Measurements from ENCODE around the gene DENND4B.

Gene DENND4B

DNA sequence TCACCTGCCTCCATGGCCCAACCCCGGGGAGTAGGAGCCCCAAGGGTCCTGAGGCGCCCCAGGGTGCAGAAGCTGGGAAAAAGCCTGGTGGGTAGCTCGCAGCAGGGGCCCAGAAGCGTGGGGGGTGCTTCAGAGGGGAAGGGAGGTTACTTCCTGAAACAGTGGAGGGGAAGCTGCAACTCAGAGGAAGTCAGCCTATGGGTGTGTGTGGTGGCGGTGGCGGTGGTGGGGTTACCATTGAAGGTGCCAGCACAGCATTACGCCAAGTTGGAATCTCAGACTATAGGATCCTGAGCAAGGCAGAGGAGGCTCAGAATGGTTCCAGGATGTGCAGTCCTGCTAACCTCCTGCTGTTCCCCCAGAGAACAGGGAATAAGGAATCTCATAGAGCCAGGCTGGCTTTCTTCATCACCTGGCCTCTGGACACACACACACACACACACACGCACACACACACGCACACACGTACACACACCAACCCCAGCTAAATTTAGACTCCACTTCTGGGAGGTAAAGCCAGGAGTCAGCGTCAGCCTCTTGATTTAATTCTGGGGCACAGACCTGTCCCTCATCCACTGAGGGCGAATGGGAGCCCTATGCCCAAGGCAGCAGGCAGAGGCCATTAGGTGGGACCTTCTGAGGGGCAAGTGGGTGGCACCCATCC is 1.3 kb downstream of the DENND4B start:
- peak; percentile 84 for DNase-seq

DNA sequence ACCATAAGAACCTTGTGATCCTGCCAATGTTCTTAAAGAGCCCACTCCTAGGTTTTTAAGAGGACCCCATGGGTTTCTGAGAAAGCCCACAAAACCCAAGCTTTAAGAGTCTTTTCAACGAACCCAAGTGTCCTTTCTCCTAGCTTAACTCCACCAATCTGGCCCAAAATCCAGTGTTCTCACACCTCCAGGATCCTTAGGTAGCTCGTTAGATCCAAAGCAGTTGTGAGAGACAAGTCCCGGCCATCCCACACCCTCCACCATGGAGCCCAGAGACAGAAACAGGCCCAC is 1.7 kb downstream of the DENND4B start:
- no peak for DNase-seq

DNA sequence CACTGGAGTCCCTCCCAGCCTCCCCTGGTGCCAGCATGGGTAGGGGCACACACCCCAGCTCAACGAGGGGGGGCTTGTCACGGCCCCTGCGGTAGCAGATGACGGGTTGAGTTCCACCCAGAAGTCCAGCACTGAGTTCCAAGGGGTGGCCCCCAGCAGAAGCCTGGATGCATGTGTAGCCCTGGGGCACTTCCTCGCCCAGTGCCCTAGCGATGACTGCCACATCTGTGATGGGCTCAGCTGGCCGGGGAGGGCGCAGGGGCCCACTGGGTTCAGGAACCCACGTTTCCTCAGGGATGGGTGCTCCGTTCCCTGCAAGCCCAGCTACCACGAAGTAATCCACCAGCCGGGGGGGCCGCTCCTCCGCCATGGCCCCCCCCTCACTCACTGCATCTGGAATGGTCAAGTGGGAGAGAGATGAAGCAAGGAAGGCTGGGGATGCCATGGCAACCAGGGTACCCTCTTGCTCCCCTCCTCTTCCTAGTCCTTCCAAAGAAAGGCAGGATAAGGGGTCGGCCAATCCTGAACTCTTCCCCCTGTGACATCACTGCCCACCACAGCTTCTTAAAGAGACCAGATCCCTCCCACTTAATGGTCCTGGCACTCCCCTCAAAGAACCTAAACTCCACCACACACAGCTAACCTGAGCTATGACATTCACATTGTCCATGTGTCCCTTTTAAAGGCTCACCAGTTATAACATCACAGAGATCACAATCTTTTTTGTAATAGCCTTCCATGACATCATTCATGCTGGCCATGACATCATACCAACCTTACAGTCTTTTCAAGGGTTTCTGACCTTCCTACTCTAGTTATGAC is 2.3 kb downstream of the DENND4B start:
- no peak for DNase-seq

DNA sequence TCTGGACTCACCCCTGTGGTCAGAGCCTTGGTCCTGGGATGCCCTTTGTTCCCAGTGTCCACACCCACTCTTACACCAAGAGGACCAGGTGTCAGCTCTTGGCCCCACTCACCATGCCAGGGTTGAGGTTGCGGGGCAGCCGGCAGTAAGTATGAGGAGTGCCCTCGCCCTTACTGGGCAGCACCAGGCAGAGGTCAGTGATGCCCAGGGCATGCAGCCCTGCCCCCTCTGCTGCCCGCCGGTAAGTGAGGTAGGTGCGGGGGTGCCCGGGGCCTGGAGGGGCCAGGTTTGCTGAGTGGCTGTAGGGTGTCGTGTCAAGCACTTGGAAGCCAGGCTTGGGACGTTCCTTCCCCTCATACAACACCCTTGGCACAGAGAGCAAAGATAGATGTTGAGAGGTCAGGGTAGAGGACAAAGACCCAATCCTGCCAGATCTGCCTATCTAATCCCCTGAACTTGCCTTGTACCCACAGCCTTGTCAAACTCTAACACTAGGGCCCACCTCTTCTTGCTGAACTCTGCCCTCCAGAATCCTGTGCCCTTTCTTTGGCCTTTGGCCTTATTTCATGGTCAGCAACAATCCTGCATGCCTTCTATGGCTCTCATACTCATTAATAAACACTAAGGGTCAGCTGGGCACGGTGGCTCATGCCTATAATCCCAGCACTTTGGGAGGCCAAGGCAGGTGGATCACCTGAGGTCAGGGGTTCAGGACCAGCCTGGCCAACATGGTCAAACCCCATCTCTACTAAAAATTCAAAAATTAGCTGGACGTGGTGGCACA is 3.6 kb downstream of the DENND4B start:
- DNase-seq = no peak

DNA sequence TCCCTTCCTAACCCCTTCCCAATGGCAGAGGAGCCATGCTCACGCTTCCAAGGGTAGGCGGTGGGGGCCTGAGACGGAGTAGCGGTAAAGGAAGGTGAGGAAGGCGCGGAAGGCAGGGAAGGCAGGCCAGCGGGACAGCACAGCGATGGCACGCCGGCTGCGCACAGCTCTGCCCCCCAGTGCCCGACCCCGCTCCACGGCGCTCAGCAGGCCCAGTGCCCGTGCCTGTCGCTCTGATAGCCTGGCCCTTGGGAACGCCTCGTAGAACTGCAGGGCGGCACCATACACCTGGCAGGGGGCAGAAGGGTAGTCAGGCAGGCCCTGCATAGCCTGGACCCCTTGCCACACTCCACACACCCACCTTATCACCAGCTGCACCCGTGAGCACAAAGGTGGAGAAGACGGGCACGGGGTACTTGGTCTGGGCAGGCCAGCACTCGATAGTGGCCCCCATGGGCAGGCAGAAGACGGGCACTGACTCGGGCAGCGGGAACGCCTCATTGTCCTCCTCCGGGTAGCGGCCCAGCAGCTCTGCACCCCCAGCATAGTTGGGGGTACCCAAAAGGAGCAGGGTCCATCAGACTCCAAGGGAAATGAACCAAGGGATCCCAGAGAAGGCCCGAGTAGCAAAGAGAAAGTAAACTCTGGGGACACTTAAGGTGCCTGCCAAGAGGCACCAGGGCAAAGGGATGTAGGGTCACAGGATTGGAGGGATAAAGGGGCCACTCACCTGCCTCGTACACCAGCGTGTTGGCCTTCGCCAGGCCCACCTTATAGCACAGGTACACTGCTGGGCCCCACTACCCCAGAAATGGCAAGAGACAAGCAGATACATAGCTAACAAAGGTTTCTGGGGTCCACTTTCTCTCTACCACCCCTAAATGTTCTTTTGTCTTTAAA is 4.4 kb downstream of the DENND4B start:
- no peak for DNase-seq

DNA sequence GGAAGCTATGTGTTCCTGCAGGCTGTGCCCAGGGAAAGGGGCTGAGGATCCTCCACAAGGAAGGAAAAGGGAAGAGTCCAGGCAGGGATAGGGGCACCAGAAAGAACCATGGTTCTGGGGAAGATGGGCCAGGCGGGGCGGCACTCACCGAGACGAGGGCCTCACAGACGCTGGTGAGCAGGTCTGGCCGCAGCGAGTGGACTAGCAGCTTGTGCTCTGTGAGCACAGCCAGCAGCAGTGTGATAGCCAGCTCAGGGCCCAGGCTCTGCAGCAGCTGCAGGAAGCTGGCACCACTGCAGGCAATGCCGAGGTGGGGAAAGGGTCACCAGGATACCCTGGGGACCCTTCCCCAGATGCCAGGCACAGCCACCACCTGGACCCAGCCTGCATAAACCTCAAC is 5.8 kb downstream of the DENND4B start:
- no peak for DNase-seq

DNA sequence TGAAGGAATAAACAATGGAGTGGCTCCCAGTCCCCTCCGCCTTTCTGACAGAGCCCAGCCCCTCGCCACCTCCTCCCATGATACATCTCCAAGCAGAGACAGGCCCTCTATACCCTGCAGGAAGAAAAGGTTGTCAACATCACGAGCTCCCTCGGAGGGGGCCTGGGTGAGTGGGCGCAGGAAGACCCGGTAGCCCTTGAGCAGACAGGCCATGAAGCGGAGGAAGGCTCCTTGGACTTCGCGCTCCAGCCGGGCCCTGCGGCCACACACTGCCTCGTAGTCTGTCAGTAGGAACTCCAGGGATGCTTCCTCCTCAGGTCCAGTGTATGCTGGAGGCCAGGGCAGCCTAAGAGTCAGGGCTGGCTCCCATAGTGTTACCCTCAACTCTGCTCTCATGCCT is 7.0 kb downstream of the DENND4B start:
- no peak for DNase-seq

DNA sequence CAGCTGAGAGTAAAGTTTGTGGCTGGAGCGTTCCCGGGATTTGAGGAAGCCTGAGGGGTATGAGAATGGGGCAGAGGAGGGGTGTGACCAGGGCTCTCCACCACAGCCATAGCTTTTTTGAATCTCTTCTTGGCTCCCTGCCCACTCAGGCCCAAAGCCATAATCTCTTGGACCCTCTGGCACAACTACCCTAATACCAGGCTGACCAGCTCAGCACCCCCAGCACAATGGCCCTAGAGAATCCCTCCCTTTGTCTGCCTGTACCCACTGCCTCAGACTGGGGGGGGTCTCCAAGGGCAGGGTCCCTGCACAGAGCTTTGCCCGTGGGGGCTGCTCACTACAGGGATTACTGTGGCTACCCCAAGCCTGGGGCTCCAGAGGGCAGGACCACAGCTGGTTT is 7.5 kb downstream of the DENND4B start:
- DNase-seq = no peak

DNA sequence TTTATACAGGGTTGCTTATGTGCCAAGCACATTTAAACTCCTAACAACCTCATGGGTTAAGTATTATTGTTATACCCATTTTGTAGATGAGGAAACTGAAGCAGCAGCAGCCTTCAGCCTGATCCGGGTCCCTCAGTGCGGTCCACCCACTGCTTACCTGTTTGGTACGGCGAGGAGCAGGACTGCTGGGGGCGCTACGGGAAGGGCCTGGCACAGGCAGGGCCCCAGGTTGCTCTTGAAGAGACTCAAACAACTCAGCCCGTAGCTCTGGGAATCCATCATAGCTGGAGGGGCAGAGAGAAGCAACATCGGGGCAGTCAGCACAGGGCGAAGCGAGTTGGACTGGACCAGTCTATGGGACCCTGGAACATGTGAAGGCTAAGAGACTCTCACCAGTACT is 9.2 kb downstream of the DENND4B start:
- no peak for DNase-seq

DNA sequence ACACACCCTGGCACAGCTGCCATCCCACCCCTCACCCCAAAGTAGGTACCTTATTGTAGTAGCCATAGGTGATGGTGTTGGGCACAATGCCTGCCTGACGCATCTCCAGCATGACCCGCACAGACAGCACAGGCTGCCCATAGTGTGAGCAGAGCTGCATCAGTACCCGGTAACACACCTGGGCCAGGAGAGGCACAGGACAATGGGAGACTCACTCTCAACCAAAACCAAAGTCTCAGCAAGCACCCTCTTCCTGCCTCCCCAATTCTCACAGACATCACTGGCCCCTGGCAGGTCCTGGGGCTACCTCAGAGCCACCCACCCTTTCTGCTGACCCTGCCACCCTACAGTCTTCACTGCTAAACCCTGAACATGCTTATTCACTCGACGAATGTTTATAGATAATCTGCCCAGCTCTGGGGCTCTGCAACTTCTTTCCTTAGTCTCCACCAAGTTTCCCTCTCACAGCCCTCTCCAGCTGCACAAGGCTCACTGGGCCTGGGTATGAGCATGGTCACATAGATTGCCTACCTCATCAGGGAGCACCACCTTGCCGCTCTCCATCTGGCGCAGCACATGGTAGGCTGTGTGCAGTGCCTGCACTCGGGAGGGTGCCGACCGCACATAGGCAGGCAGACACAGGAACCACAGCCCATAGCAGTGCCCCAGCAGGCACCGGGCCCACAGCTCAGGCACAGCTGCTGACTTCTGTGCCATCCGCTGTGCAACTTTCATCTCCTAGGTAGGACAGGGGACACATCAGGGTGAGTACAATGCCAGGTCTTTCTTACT is 10.3 kb downstream of the DENND4B start:
- no peak for DNase-seq

DNA sequence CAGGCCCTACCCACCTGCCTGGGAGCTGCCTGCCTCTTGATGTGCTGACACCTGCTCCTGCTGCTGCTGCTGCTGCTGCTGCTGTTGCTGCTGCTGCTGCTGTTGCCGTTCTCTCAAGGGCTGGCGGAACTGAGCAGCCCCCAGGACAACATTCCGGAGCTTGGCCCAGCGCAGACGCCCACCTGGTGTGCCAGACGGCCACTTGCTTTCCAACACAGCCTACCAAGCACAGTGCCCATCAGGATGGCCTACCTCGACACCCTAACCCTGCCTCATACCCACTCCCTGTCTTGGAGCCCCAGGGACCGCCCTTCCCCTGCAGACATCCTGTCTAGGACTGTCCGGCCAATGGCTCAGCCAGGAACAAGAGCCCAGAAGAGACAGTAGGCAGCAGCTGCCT is 11.8 kb downstream of the DENND4B start:
- no peak for DNase-seq

DNA sequence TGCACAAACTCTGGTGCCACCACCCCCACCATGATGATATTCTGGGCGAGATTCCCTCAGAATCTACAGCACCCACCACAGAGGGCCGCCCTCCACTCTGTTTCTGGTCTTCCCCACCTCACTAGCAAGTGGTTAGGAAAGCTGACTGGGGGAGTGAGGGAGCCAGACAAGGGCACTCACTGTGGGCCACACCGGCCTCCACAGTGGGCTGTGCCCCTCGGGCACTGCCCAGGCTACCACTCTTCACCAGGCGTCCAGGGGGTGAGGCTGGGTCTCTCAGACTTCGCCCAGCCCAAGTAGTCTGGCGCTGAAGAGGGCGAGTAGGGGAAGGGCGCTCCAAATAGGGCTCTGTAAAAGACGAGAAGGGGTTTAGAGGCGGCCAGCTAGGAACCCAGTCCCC is 12.6 kb downstream of the DENND4B start:
- no peak for DNase-seq

DNA sequence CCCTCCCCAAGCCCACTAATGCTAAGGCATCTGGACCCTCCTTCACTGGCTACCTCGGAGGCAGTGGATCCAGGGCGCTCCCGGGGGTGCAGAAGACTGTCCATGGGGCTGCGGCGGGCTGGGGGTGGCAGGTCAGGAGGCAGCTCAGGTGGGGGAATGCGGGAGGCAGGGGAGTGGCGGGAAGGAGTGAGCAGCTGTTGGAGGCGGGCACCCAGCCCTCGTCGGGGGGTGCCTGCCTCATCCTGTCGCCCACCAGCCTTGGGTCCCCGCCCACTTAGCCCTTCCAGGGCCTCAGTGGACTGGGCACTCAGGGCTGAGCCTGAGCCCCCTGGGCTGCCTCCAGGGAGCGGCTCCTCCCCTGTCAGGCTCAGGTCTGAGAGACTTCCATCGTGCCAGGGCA is 13.1 kb downstream of the DENND4B start:
- no peak for DNase-seq

DNA sequence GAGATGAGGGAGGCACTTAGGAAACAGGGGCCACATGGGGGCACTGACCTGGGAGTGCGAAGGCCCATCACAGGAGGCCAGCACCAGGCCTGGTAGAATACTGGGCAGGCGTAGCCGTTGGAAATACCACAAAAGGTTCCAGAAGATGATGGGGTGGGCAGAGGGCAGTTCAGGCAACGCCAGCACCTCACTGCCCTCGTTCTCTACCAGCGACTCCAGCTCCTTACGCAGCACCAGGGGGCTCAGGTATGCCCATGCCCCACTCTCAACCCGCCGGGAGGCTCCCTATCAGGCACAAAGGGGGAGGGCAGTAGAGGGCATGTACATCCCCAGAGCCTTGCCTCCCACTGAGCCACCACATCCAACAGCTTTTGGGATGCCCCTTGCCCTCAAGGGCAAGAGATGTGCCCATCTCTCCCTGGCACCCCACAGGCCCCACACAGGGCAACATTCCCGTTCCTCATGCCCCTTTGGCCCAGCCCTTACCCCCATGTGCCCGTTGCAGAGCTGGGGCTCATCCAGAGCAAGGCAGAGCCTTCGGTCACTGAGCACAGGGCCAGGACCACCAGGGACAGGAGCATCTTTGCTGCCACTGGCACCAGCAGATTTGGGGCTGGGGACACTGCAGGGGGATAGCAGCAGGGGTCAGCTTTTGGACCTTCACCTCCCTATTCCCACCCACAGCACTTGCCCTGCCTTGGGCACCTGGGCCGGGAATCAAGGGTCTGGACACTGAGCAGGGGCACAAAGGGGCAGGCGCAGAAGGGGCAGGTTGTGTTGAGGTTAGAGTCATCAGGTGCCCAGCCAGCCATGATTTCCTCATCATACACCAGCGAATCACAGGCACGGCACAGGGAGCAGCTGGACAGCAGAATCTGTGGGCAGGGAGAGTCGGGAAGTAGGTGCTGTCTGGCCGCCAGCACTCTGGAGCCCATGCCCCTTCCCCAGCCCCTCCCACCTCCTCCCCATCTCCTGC is 14.1 kb downstream of the DENND4B start:
- no peak for DNase-seq

DNA sequence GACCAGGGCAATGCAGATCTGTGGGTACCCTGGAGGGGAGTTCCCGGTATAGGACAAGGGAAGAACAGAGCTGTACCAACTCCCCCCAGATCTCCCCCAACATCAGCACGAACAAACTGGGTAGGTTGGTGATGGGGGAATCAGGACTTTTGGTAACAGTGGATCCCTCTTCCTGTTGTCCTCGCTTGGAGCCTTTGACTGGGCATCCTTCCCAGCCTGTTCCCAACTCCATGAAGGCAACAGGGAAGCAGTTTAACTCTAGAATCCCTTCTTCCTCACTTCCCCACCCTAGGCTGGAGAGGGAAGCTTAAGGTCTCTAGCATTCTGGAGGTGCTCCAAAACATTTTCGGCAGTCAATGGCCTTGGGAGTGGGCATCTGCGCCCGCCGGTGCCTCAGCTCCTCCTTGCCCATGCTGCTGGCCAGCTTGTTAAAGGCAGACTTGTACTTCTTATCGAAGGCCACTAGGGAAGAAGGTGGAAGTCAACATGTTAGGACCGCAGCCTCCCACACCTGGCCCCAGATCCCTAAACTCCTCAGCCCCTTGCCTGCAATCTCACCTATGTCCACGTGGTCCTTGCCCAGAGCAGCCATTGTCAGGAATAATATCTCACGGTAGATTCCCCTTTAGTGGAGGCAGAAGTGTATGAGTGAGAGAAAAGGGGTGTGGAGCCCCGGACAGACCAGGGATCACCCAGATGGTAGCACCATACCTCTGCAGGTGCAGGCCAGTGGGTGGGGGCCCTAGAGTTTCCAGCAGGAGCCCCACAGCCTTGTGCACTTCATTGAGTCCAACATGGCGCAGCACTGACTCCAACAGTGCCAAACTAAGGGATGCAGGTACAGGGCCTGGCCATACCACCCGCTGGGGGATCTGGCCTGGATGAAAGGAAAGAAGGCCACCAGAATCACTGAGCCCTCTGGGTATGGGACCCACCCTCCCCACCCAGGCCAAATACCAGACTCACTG is 16.3 kb downstream of the DENND4B start:
- DNase-seq = no peak

DNA sequence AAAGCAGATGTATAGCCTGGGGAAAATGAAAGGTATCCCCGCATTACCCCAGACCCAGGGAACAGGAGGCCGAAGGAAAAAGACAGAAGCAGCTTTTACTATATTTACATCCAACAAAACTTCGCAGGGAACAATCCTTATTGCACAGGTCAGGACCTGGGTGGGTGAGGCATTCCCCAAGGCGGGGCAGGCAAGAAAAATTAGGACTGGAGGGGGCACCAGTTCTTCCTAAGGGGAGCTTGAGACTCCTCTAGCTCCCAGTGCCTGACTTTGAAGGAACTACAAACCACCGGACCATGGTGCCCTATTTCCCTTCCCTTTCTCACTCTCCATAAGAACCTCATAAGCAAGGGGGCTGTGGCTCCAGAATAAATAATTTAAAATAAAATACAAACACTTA is 17.1 kb downstream of the DENND4B start:
- DNase-seq = no peak

DNA sequence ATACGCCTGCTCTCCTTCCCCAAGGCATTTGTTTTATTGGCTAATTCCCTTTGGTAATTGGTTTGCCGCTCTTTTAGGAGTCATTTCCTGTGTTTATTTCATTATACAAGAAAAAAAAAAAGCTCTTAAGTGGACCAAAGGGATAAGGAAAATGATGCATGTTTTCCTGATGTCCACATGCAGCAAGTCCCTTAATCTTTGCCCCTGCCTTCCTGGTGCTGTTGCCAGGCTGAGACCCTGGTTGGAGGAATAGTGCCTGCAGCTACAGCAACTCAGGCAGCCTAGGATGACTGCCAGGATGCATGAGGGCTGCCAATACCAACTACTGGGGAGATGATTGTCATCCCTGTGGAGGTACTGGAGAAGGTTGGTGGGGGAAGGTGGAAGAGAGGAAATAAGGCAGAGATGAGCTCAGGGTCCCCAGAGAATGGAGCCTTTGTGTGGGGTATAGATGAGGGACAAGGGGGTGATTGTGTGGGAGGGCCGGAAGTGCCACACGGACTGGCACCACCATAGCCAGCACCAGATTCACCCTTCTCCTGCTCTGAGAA is 17.7 kb downstream of the DENND4B start:
- no peak for DNase-seq

DNA sequence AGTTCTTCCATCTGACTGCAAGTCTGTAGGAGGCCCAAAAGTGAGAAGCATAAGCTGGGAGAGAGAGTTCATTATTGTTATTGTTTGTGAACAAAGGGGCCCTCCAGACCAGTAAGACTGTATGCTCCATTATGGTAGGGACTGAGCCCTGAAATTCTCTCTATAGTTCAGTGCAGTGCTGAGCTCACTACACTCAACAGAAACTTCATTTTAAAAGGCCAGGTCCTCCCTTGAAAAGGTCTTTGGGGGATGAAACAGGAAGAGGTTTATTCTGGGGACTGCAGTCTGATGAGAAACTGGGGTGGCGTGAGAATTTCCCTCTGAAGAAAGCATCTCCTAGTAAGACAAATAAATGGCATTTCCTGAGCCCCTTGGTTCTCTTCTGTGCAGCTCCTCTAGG is 18.3 kb downstream of the DENND4B start:
- DNase-seq = no peak

DNA sequence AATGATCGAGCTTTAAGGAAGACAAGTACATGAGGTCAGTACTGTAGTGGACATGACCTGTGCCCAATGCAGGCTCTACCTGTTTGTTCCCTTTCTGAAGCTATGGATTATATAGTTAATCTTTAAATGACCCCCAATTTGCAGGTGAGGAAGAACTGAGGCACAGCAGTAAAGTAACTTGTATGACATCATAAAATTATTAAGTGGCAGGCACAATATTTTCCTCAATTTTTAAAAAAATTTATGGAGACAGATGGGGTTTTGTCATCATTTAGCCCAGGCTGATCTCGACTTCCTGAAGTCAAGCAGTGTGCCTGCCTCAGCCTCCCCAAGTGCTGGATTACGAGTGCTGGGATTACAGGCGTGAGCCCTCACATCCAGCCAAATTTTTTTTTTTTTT is 20.1 kb downstream of the DENND4B start:
- no peak for DNase-seq

All from activated CD4-positive, alpha-beta T cell treated with anti-CD3 and anti-CD28 coated beads, Interleukin-10, Interleukin-2, amounts not matched to agents 100 ng/mL and 50 ng/mL, durations not matched to agents 16 hours and 8 hours (primary cell).